Measurements from ENCODE around the gene TBC1D4.

DNA sequence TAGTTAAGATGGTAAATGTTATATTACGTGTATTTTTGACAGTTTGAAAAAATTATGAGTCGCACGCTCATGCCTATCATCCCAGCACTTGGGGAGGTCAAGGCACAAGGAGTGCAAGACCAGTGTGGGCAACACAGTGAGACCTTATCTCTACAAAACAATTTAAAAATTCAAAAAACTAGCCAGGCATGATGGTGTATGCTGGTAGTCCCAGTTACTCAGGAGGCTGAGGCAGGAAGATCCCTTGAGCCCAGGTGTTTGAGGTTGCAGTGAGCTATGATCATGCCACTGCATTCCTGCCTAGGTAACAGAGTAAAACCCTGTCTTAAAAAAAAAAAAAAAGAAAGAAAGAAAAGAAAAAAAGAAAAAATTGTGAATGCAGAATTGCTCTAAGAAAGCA is 58.0 kb downstream of the TBC1D4 start:
- TF ChIP-seq ARNT (IDR thresholded peaks at IDR 0.05) (no peak), BHLHE40 (IDR thresholded peaks at IDR 0.05; ENCODE audit: borderline replicate concordance) (no peak)

Data from HEK293T (cell line).